IgD-negative memory B cell (primary cell): Measurements from ENCODE around the gene SPATA1. TPM values are rescaled to one million over a fixed set of nuclear protein-coding genes. Genes with fewer than 3 reads are reported as not detected.

ENCODE experiments used
- H3K27ac Mint-ChIP-seq, 3 donors: one replicate each; pipeline ENCODE4 v1.8.0; 2020 to 2022; ENCODE audit warnings: mild to moderate bottlenecking in 3 of 3, mixed read lengths in 3 of 3, moderate library complexity in 1 of 3
- H3K27me3 Mint-ChIP-seq: one replicate; pipeline ENCODE4 v1.8.0; 2021; ENCODE audit warnings: mixed read lengths
- H3K36me3 Mint-ChIP-seq: one replicate; pipeline ENCODE4 v1.8.0; 2020; ENCODE audit warnings: mild to moderate bottlenecking, mixed read lengths
- H3K4me1 Mint-ChIP-seq, 3 donors: one replicate each; pipeline ENCODE4 v1.8.0; 2020 to 2022; ENCODE audit warnings: mixed read lengths in 3 of 3, mild to moderate bottlenecking in 1 of 3
- H3K4me3 Mint-ChIP-seq, 4 donors: one replicate each; pipeline ENCODE4 v1.8.0; 2020 to 2022; ENCODE audit warnings: mild to moderate bottlenecking in 4 of 4, mixed read lengths in 4 of 4, moderate library complexity in 3 of 4
- H3K9me3 Mint-ChIP-seq, 3 donors: one replicate each; pipeline ENCODE4 v1.8.0; 2020 to 2021; ENCODE audit warnings: mixed read lengths in 3 of 3, mild to moderate bottlenecking in 1 of 3
- polyA plus RNA-seq: library from polyadenylated mRNA; unstranded; fragments of 300-500 nt; fragmentation: Illumina TruSeq; gene quantifications from one replicate; pipeline ENCODE4 v1.2.3, GENCODE V29; 2021

Gene SPATA1, protein sequence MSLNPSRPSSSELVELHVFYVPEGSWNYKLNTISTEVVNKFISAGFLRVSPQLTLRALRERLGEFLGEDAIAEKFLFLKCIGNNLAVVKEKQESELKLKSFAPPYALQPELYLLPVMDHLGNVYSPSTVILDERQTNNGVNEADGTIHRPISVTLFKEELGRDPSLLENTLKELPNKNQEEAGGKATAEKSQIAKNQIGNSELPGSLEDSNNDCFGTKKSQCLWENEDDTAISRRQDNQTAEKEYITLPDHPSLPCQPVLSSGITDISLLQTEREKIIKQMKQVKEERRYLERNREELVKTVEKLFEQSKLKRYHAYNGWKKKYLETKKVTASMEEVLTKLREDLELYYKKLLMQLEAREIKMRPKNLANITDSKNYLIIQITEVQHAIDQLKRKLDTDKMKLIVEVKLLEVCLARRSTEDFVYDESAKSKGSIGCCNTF
- polyA plus RNA-seq = 0.15 TPM

DNA sequence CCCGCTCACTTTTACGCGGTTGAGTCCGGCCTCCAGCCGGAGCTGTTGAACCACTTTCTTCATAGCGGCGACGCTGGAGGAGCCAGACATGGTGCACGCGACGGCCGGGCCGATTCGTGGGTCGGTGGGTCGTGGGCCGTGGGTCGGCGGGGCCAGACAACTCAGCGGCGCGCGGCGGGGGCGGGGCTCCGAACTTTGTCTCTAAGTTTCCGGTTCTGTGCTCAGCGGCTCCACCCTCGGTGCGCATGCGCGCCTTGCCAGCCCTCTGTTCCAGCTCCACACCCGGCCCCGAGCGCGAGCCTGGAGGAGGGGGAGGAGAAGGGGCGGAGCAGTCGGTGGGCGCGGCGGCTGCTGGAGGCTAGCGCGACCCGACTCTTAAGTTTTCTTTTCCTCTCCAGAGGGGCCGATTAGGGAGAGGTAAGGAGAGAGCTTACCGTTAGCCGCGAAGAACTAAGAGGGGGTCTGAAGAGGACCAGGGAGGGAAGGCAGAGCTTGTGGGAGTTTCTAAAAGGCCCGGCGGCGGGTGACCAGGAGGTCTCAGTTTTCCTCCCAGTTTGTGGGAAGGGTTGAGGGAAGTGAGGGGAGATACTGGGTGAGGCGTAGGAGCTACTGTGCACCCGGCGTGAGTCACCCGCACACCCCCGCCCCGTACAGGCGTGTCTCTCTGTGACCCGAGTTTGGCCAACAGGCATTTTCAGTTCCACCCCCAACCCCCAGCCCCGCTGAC lies at the start of gene SPATA1, which contains the start of gene GNG5:
TSS of gene SPATA1 (plus strand) at position 385 of the 727 bp plus-strand sequence. CDS start 9,974 bp downstream, outside the sequence.
TSS of gene GNG5 (minus strand) at position 580 of the 727 bp plus-strand sequence. CDS start at position 90, 490 bp downstream.
- H3K4me3 Mint-ChIP-seq = peak within 1 kb of the TSS; percentile 90 to 99 (median 98)
- no peaks in the 10 kb centered on the region for H3K9me3 Mint-ChIP-seq
- H3K36me3 Mint-ChIP-seq = no peaks in the 10 kb centered on the region
- peak within 1 kb of the TSS; percentile 77 to 97 (median 93) for H3K27ac Mint-ChIP-seq
- H3K4me1 Mint-ChIP-seq = peaks cover 33 to 37% (median 35%) of the 10 kb centered on the region in 3 donors
- H3K27me3 Mint-ChIP-seq = no peaks in the 10 kb centered on the region

DNA sequence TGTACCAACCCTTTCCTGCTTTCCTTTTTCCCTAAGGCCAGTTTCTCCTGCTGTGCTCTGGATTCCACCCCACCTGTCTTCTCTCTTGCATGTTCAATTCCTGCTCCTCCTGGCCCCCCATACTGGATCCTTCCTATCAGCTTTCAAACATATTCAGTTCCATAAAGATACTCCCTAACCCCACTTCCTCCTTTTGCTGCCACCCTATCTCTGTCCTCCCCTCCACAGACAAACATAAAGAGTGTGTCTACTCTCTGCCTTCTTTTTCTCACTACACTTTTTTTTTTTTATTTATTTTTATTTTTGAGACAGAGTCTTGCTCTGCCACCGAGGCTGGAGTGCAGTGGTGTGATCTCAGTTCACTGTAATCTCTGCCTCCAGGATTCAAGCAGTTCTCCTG lies 44.1 kb upstream of the SPATA1 start:
- no peaks in the 10 kb centered on the region for H3K36me3 Mint-ChIP-seq
- no peak overlapping the region for H3K4me3 Mint-ChIP-seq
- peaks cover 20% of the 10 kb centered on the region for H3K27me3 Mint-ChIP-seq
- no peak overlapping the region for H3K27ac Mint-ChIP-seq
- no peaks in the 10 kb centered on the region for H3K4me1 Mint-ChIP-seq
- peaks cover 0 to 2% (median 1%) of the 10 kb centered on the region in 3 donors for H3K9me3 Mint-ChIP-seq

DNA sequence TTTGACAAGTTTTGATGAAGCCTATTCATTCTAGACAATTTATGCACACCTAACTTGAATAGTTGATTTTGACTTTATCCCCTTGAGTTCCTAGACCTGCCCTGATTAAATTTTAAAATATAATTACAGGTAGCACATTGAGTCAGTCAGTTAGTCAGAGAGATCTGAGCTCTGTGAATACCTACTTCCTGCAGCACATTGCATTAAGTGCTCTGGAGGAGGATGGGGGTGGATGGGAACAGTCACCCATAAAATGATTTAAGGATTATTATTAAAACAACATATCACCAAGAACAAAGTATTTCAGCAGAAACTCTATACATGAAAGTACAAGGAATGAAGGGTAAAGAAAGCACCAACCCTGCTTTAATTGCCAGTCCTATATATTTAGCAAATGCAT lies 38.9 kb upstream of the SPATA1 start:
- no peak overlapping the region for H3K27ac Mint-ChIP-seq
- no peaks in the 10 kb centered on the region for H3K4me1 Mint-ChIP-seq
- H3K36me3 Mint-ChIP-seq = no peaks in the 10 kb centered on the region
- peaks cover 27% of the 10 kb centered on the region for H3K27me3 Mint-ChIP-seq
- H3K9me3 Mint-ChIP-seq = peaks cover 0 to 6% (median 1%) of the 10 kb centered on the region in 3 donors
- no peak overlapping the region for H3K4me3 Mint-ChIP-seq

DNA sequence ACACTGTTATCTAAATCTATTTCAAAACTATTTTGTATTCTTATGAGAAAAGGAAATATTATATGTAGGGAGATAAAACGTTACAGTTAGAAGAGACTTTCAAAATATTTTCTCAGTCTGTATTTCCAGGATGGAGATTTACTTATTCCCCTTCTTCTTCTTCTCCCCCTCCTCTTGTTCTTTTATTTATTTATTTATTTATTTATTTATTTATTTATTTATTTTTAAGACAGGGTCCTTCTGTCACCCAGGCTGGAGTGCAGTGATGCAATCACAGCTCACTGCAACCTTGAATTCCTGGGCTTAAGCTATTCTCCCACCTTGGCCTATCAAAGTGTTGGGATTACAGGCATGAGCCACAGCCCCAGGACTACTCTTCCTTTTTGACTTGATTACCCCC lies 30.0 kb upstream of the SPATA1 start:
- Mint-ChIP-seq H3K36me3 (peaks cover 4% of the 10 kb centered on the region), H3K9me3 (peaks cover 8 to 15% (median 10%) of the 10 kb centered on the region in 3 donors), H3K27me3 (peaks cover 24% of the 10 kb centered on the region), H3K4me1 (peaks cover 13 to 20% (median 16%) of the 10 kb centered on the region in 3 donors), H3K27ac (no peak overlapping the region), H3K4me3 (no peak overlapping the region)

DNA sequence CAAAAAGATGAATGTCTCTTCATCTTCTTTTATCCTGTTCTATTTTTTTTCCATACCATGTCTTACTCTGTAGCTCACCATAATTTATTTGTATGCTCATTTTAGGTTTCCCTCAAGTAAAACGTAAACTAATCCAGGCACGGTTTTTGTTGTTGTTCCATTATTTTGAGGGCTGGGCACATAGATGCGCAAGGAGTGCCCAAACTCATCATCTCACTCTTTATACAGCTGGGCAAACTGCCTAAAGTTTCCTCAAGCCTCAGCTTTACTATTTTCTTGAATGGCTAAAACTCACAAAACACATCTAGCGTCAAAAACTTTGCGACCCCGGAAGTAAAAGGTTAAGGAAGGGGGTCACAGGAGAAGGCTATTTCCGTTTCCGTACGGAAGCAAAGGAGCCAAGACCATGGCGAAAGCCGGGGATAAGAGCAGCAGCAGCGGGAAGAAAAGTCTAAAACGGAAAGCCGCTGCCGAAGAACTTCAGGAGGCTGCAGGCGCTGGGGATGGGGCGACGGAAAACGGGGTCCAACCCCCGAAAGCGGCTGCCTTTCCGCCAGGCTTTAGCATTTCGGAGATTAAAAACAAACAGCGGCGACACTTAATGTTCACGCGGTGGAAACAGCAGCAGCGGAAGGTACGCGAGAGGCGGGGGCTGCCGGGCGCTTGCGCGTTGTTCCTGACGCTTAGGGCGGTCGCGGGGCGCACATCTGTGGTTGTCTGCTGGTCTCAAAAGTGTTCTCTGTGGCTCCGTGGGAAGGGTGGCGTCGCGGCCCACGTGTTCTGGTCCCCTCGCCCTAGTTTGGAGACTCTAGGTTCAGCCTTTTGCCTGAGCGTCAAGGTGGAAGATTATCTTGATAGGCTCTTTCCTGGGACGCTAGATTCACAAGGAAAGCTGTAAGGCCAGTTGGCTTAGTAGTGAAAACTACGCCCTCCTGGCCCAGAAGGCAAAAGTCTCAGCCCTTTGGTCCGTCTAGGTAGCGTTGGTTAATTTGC lies 27.0 kb upstream of the SPATA1 start, which contains the start of gene RPF1:
TSS of gene RPF1 (plus strand) at position 391 of the 993 bp plus-strand sequence. CDS start at position 407, 16 bp downstream.
- Mint-ChIP-seq H3K4me1 (peaks cover 26 to 41% (median 31%) of the 10 kb centered on the region in 3 donors), H3K4me3 (peak within 1 kb of the TSS; percentile 96 to 100 (median 99)), H3K9me3 (peaks cover 7 to 15% (median 8%) of the 10 kb centered on the region in 3 donors), H3K36me3 (peaks cover 10% of the 10 kb centered on the region), H3K27ac (peak within 1 kb of the TSS; percentile 91 to 100 (median 97)), H3K27me3 (peaks cover 16% of the 10 kb centered on the region)

DNA sequence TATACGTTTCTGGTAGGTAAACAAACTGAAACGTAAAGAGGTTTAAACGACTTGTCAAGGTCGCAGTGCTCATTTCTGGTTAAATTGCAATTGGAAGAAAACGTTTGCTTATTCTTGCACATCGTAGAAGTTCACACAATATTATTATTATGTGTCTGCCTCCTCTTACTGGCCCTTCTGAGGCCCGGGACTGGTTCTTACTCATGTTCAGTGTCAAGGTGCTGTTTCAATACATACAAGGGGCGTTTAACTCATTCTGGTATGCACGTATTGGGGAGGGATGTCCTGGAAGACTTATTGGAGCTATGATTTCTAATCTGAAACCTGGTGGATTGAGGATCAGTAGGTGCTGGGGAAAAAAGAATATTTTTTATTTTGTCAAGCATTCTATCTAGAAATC lies 26.2 kb upstream of the SPATA1 start:
- H3K27me3 Mint-ChIP-seq = peaks cover 10% of the 10 kb centered on the region
- H3K36me3 Mint-ChIP-seq = peaks cover 10% of the 10 kb centered on the region
- peak overlapping the region; percentile 91 to 100 (median 97) for H3K27ac Mint-ChIP-seq
- peaks cover 7 to 13% (median 8%) of the 10 kb centered on the region in 3 donors for H3K9me3 Mint-ChIP-seq
- H3K4me3 Mint-ChIP-seq = peak overlapping the region; percentile 96 to 100 (median 99)
- peaks cover 26 to 45% (median 33%) of the 10 kb centered on the region in 3 donors for H3K4me1 Mint-ChIP-seq

DNA sequence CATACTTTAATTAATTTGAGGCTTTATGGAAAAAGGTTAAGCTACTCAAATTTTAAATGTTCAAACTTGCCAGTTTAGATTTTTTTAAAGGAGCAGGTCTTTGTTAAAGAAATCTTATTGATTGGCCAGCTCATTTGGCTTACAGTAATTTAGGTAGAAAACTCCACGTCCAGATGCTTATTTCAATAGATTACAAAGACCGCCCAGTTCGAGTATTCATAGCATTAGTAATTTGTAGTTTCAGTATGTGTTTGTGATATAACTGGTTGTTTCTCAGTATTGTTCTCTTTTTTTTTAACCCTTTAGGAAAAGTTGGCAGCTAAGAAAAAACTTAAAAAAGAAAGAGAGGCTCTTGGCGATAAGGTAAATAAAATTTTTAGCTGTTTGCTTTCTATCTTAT lies 25.5 kb upstream of the SPATA1 start:
- Mint-ChIP-seq H3K36me3 (peaks cover 10% of the 10 kb centered on the region), H3K4me1 (peaks cover 26 to 46% (median 33%) of the 10 kb centered on the region in 3 donors), H3K9me3 (peaks cover 7 to 13% (median 8%) of the 10 kb centered on the region in 3 donors), H3K27ac (no peak overlapping the region), H3K27me3 (peaks cover 10% of the 10 kb centered on the region), H3K4me3 (peak overlapping the region; percentile 2 to 99 (median 36))

DNA sequence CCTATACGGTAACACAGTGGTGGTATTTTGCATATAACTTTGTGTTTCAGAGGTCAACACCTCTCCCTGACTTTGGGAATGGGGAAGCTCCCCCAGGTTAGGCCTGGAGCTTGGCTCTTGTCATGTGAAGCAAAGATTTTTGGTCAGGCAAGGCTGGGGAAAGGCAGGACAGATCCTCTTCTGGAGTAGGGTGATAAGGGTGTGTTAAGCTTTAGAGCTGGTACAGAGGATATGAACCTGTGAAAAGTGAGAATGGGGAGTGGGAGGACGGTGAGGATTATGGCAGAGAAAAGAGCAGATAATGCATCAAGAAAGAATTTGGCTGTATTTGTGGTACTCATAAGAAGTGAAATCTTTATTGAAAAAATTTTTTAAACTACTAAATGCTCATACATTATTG lies 24.9 kb upstream of the SPATA1 start:
- Mint-ChIP-seq H3K9me3 (peaks cover 8 to 16% (median 10%) of the 10 kb centered on the region in 3 donors), H3K27ac (no peak overlapping the region), H3K4me3 (peak overlapping the region in 3 of 4 donors; percentile 12 to 99 (median 37)), H3K4me1 (peaks cover 29 to 51% (median 37%) of the 10 kb centered on the region in 3 donors), H3K36me3 (peaks cover 10% of the 10 kb centered on the region), H3K27me3 (peaks cover 10% of the 10 kb centered on the region)

DNA sequence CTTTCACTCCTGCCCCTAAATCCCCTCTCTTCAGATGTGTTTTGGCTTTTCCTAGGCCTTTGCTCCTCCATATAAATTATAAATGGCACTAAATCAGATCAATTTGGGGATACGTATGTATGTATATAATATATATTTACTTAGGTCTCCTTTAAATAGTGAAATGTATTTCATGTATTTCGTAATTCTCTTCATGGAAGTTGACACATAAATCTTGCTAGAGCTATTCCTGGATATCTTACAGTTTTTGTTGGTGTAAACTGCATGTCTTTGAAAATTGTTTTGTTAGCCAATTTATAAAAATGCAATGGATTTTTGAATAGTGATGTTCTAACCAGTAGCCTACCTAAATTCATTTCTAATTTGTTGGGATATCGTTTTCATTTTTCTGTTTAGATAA lies 18.1 kb upstream of the SPATA1 start:
- H3K27ac Mint-ChIP-seq = no peak overlapping the region
- peaks cover 0 to 3% (median 3%) of the 10 kb centered on the region in 3 donors for H3K9me3 Mint-ChIP-seq
- H3K36me3 Mint-ChIP-seq = peaks cover 2% of the 10 kb centered on the region
- no peak overlapping the region for H3K4me3 Mint-ChIP-seq
- no peaks in the 10 kb centered on the region for H3K27me3 Mint-ChIP-seq
- H3K4me1 Mint-ChIP-seq = peaks cover 13 to 28% (median 19%) of the 10 kb centered on the region in 3 donors

DNA sequence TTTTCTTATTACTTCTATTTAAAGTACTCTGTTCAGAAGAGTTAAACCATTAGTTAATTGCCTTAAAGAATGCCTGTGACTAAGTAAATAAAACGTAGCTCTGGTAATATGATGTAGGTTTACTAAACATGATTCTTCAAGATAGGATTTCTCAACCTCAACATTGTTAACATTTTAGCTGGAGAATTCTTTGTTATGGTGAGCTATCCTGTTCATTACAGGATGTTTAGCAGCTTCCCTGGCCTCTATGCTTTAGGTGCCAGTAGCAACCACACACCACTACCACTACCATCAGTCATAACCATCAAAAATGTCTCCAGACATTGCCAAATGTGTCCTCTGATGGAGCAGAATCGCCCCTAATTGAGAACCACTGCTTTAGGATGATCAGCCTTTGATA lies 16.4 kb upstream of the SPATA1 start:
- peaks cover 0 to 3% (median 3%) of the 10 kb centered on the region in 3 donors for H3K9me3 Mint-ChIP-seq
- no peak overlapping the region for H3K27ac Mint-ChIP-seq
- H3K4me1 Mint-ChIP-seq = peaks cover 13 to 17% (median 14%) of the 10 kb centered on the region in 3 donors
- H3K4me3 Mint-ChIP-seq = no peak overlapping the region
- no peaks in the 10 kb centered on the region for H3K27me3 Mint-ChIP-seq
- no peaks in the 10 kb centered on the region for H3K36me3 Mint-ChIP-seq

DNA sequence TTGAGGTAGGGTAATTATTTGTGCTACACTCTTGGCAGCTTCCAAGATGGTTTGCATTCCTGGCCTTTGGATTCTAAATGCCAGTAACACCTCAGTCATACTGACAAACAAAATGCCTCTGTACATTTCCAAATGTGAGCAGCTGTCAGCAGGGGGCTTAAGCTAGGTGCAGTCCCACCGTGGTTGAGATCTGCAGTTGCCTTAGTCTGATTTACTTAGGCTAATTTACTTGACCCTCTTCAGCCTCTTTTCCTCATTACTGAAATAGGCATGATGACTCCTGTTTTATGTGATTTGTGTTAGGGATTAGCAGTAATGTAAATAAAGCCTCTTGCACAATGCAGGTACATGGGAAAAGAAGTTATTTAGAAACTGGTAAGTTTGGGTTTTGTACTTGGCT lies 13.5 kb upstream of the SPATA1 start:
- Mint-ChIP-seq H3K4me1 (peaks cover 1 to 4% (median 3%) of the 10 kb centered on the region in 3 donors), H3K9me3 (no peaks in the 10 kb centered on the region), H3K27me3 (no peaks in the 10 kb centered on the region), H3K36me3 (peaks cover 2% of the 10 kb centered on the region), H3K27ac (no peak overlapping the region), H3K4me3 (no peak overlapping the region)

DNA sequence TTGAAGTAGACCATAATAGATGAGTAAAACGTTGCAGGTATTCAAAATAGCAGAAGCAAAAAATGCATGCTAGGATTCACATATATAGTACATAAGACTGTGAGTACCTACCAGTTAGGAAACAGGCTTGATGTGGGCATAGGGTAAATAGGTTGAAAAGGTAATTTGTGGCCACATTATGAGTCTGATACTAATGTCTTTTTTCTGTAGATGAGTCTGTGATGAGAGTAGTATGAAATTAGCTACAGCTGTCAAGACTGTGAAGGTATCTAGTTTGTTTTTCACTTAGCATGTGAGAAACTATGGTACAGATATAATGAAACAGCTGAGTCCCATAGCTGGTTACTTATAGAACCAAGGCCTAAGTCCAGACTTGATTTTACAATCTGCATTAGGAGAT lies 12.4 kb upstream of the SPATA1 start:
- Mint-ChIP-seq H3K27me3 (no peaks in the 10 kb centered on the region), H3K36me3 (peaks cover 2% of the 10 kb centered on the region), H3K9me3 (no peaks in the 10 kb centered on the region)

DNA sequence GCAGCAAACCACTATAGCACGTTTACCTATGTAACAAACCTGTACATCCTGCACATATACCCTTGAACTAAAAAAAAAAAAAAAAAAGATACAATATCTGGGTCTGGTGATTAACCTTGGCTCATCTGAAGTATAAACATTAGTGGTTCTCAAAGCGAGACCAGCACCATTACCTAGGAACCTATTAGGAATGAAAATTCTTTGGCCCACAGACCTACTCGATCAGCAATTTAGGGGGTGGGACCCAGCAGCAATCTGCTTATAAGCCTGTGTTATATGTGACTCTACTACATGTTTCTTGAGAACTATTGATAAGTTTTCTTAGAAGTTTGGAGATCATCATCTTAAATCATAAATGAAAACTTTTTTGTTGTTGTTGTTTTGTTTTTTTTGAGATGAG lies 9.7 kb upstream of the SPATA1 start:
- Mint-ChIP-seq H3K36me3 (peaks cover 2% of the 10 kb centered on the region), H3K27ac (no peak overlapping the region), H3K9me3 (no peaks in the 10 kb centered on the region), H3K27me3 (no peaks in the 10 kb centered on the region), H3K4me1 (peaks cover 5 to 14% (median 9%) of the 10 kb centered on the region in 3 donors), H3K4me3 (no peak overlapping the region)

More for the DNA sequence above, 12.4 kb upstream of the SPATA1 start:
- H3K4me3 Mint-ChIP-seq = no peak overlapping the region
- H3K27ac Mint-ChIP-seq = peak overlapping the region in 1 of 3 donors; percentile 1
- peaks cover 3 to 10% (median 5%) of the 10 kb centered on the region in 3 donors for H3K4me1 Mint-ChIP-seq
